Measurements from ENCODE around the gene SCD.

SCD gene

GRCh38 chr10:100327718-100328009 lies 19.4 kb upstream of the SCD start:
- no peak for DNase-seq (ENCODE audit: low read depth)
- TF ChIP-seq, protein P1, sequence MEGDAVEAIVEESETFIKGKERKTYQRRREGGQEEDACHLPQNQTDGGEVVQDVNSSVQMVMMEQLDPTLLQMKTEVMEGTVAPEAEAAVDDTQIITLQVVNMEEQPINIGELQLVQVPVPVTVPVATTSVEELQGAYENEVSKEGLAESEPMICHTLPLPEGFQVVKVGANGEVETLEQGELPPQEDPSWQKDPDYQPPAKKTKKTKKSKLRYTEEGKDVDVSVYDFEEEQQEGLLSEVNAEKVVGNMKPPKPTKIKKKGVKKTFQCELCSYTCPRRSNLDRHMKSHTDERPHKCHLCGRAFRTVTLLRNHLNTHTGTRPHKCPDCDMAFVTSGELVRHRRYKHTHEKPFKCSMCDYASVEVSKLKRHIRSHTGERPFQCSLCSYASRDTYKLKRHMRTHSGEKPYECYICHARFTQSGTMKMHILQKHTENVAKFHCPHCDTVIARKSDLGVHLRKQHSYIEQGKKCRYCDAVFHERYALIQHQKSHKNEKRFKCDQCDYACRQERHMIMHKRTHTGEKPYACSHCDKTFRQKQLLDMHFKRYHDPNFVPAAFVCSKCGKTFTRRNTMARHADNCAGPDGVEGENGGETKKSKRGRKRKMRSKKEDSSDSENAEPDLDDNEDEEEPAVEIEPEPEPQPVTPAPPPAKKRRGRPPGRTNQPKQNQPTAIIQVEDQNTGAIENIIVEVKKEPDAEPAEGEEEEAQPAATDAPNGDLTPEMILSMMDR (IDR thresholded peaks at IDR 0.05; ENCODE audit: insufficient read depth, low read depth, low read length, missing control alignments) = no peak
- H3K4me3 ChIP-seq (ENCODE audit: low read depth, low read length) = no peak overlapping the region

DNA sequence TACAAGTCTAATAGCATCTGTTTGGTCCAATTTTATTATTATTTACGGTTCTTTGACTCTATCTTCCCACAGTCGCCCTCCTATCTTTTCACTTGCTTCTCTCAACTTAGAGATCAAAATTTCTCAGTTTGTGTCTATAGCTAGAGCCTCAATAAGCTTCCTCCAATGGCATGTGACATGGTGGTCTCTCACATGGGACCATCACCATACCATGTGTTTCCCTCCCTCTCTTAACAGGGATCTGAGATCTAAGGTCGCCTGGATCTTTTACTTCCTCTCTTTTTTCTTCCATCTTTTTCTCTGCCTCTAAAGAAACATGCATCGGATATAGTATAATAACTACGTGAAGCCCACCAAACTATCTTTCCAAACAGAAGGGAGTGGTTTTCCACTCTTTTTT lies 18.8 kb upstream of the SCD start:
- DNase-seq (ENCODE audit: low read depth) = no peak
- no peak overlapping the region for H3K4me3 ChIP-seq (ENCODE audit: low read depth, low read length)
- TF ChIP-seq, protein P1 (IDR thresholded peaks at IDR 0.05; ENCODE audit: insufficient read depth, low read depth, low read length, missing control alignments) = no peak

- no peak within 1 kb of the TSS for H3K4me3 ChIP-seq (ENCODE audit: low read depth, low read length)
- TF ChIP-seq, protein P1 (IDR thresholded peaks at IDR 0.05; ENCODE audit: insufficient read depth, low read depth, low read length, missing control alignments) = no peak
- DNase-seq (ENCODE audit: low read depth) = no peak
Measured at GRCh38 chr10:100330079-100330478, 17.0 kb upstream of the SCD start, which contains the start of gene PKD2L1. TSS of gene PKD2L1 (minus strand) at chr10:100330228. CDS start at chr10:100330103, 125 bp downstream.

GRCh38 chr10:100333106-100333505 lies 13.9 kb upstream of the SCD start:
- DNase-seq (ENCODE audit: low read depth) = no peak
- TF ChIP-seq, protein P1 (IDR thresholded peaks at IDR 0.05; ENCODE audit: insufficient read depth, low read depth, low read length, missing control alignments) = no peak
- H3K4me3 ChIP-seq (ENCODE audit: low read depth, low read length) = no peak overlapping the region

DNA sequence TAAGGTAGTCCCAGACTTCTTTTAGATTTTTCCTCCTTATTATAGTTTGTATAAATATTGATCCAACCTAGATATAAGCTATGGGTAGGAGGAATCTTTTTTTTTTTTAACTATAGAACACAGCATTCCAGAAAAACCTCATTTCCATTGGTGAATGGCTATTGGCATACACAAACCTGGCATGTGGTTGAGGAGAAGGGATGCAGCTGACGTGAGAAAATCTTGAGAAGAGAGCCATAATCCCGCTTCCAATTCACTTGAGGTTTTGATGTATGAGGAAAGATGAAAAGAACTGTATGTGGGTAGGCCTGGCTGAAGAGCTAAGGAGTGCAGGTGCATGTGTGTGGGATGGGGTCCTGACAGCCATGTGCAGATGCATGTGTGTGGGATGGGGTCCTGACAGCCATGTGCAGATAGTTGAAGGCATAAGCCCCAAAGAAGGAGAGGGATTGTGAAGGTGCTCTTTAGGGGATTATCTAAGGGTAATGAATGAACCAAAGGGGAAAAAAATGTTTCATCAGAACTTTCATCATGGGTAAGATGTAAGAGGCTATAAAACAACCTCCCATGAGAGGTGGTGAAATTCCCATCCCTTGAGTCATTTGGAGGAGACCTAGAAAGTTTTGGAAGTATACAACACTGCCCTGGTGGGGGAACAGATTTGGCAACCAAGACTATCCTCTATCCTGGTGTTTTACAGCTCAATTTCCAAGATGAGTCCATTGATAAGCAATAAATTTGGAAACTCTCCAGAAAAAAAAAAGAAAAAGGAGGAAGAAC lies 13.2 kb upstream of the SCD start:
- TF ChIP-seq, protein P1 (IDR thresholded peaks at IDR 0.05; ENCODE audit: insufficient read depth, low read depth, low read length, missing control alignments) = no peak
- H3K4me3 ChIP-seq (ENCODE audit: low read depth, low read length) = no peak overlapping the region
- DNase-seq (ENCODE audit: low read depth) = no peak

GRCh38 chr10:100334762-100335161 lies 12.3 kb upstream of the SCD start:
- DNase-seq (ENCODE audit: low read depth) = no peak
- TF ChIP-seq, protein P1 (IDR thresholded peaks at IDR 0.05; ENCODE audit: insufficient read depth, low read depth, low read length, missing control alignments) = no peak

More at GRCh38 chr10:100334762-100335161, 12.3 kb upstream of the SCD start:
- H3K4me3 ChIP-seq (ENCODE audit: low read depth, low read length) = no peak overlapping the region

Measured in GM12865 (cell line).